ENCODE results near the gene ATIC.

The ATIC gene

GRCh38 chr2:215311625-215312396 is at the start of gene ATIC:
ATIC (plus strand) TSS chr2:215312059; CDS start chr2:215312143, 84 bp downstream.
- H3K27me3 Mint-ChIP-seq, result no peaks in the 10 kb centered on the region
- DNase-seq (peak; percentile 89 to 93), ATAC-seq (peak; percentile 99)
- H3K27ac Mint-ChIP-seq, result peak within 1 kb of the TSS; percentile 94 to 97
- H3K4me1 Mint-ChIP-seq, result peaks cover 39% of the 10 kb centered on the region
- H3K9me3 Mint-ChIP-seq, result no peaks in the 10 kb centered on the region
- H3K4me3 Mint-ChIP-seq, result peak within 1 kb of the TSS; percentile 86 to 95

- Mint-ChIP-seq H3K4me3 (no peak overlapping the region), H3K27me3 (no peaks in the 10 kb centered on the region), H3K27ac (no peak overlapping the region), H3K4me1 (no peaks in the 10 kb centered on the region), H3K9me3 (no peaks in the 10 kb centered on the region)
- ATAC-seq, result no peak
- no peak for DNase-seq
Observed at GRCh38 chr2:215262303-215262702, 49.6 kb upstream of the ATIC start.

DNA sequence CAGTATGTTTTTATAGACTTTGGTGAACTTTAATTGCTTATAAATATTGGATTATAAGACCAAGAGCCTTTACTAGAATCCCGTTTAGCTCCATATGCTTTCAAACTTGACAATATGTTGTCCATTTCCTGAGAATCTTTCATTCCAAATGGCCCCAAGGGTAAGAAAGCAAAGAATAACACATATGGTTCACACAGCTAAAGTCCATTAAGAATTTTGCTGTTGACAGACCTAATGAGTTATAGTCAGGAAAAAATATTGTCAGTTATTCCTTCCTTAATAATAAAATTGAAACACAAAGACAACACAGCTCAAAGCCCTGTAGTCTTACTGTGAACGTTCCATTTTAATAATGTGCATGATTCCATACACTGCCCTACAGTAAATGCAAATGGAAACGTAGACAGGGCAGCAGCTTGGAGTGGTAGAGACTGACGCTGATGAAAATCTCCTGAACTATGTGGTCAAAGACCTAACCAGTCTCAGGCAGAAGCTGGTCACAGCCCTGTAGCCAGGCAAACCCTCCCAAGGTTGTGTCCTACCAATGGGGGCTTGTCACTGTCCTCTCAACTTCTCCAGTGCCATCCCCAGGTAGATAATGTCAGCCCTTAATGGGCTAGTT is 49.0 kb upstream of the ATIC start:
- DNase-seq, result no peak
- Mint-ChIP-seq H3K27ac (no peak overlapping the region), H3K4me3 (no peak overlapping the region)

DNA sequence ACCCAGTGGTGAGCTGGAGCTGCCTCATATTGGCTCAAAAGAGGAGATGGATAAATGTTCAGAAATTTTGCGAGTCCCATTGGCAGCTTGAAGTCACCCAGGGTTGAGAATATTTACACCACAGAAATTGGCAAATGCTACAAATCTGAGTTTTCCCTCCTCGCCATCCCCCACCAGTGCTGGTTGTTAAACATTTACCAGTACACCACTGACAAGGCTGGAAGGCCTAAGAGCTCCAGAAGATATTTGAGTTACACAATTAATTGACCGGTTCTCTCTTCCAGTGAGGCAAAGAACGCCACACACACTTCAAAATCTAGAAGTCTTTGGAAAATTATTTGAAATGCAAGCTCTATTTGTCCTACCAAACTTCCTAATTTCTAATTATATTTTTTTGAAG is 47.5 kb upstream of the ATIC start:
- no peak overlapping the region for H3K27ac Mint-ChIP-seq
- H3K4me1 Mint-ChIP-seq, result no peaks in the 10 kb centered on the region
- H3K9me3 Mint-ChIP-seq, result no peaks in the 10 kb centered on the region
- DNase-seq (no peak), ATAC-seq (no peak)
- no peak overlapping the region for H3K4me3 Mint-ChIP-seq
- H3K27me3 Mint-ChIP-seq, result no peaks in the 10 kb centered on the region

More for the DNA sequence above, 49.0 kb upstream of the ATIC start:
- H3K9me3 Mint-ChIP-seq, result no peaks in the 10 kb centered on the region
- no peaks in the 10 kb centered on the region for H3K27me3 Mint-ChIP-seq
- no peak for ATAC-seq
- H3K4me1 Mint-ChIP-seq, result no peaks in the 10 kb centered on the region

DNA sequence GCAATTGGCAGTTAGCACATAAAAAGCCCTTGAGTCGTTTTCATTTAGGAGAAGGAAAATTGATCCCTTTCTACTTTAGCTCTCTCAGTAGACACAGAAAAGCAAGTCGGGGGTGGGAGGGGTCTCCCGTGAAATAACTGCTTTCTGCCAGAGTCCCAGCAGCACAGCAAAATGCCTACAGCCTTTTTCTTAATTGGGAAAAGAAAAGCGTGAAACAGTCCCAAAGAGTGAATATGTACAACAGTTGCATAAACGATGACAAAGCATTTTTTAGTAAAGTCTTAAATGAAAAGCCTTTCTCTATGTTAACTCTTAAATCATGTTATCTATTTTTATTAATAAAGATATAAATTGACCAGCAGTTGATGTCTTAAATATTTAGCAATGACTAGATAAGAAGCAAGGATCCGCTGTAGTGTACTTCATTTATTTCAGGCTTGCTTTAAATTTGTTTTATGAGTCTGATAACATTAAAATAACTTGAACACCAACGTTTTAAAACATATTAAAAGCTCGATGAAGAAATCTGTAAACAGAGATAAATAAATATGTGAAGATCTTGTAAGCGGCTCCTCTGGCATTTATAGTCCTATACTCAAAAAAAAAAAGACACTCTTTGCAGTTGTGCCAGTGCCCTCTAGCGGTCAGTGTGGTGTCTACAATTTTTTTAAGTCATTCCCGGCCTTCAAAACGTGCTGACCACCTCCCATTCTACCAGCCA is 42.3 kb upstream of the ATIC start:
- Mint-ChIP-seq H3K4me1 (peaks cover 14% of the 10 kb centered on the region), H3K27ac (no peak overlapping the region), H3K27me3 (no peaks in the 10 kb centered on the region), H3K9me3 (no peaks in the 10 kb centered on the region), H3K4me3 (no peak overlapping the region)
- DNase-seq, result peak; percentile 17 to 38
- ATAC-seq, result no peak

DNA sequence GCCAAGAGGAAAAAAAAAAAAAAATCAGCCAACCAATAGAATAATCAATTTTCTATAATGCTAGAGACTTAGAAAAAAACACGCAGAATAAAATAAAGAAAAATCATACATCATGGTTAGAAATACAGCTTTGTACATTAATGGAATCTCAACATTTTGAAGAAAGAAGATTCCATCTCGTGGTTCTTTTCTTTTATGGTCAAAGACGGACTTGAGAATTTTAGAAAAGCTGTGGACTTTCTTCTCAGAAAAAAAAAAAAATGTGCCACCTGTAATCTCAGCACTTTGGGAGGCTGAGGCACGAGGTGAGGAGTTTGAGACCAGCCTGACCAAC is 41.8 kb upstream of the ATIC start:
- peaks cover 14% of the 10 kb centered on the region for H3K4me1 Mint-ChIP-seq
- H3K9me3 Mint-ChIP-seq, result no peaks in the 10 kb centered on the region
- no peak overlapping the region for H3K4me3 Mint-ChIP-seq
- DNase-seq, result no peak
- H3K27ac Mint-ChIP-seq, result no peak overlapping the region
- no peak for ATAC-seq
- no peaks in the 10 kb centered on the region for H3K27me3 Mint-ChIP-seq

DNA sequence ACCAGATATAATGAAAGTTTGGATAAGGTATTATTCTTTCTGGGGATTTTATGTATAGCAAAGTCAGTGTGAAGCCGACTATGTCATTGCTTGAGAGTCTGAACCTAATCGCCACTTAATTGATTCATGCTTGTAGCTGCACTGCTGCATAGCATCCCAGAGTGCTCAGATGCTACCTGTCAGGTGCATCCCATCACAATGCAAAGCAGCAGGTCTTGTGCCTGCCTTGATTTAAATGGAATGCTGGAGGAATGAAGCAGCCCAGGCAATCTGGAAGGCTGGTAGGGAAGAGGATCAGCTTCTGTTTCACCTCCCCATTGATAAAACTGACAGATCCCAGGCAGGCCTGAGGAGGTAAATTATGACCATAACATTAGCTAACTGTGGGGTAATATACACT is 40.4 kb upstream of the ATIC start:
- Mint-ChIP-seq H3K9me3 (no peaks in the 10 kb centered on the region), H3K4me1 (peaks cover 14% of the 10 kb centered on the region), H3K4me3 (no peak overlapping the region), H3K27me3 (no peaks in the 10 kb centered on the region), H3K27ac (no peak overlapping the region)
- DNase-seq, result no peak
- no peak for ATAC-seq

DNA sequence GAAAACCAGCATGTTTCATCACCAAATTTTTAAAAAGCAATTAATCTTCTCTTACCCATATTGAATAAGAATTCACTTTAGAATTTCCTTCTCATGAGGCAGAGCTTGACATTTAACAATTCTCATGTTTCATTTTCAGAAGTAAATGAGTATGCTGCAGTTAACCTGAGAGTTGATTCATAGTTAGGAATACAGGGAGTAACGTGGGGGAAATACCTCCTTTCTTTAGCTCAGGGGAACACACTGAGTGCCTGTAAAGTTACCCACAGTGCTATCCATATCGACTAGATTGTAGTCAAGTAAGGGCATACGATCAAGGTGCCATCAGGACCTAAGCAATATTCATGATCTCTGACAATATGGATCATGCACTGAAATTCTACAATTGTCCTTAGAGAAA is 38.9 kb upstream of the ATIC start:
- peak overlapping the region in 1 of 2 donors; percentile 12 for H3K27ac Mint-ChIP-seq
- DNase-seq (no peak), ATAC-seq (peak; percentile 43)
- no peaks in the 10 kb centered on the region for H3K27me3 Mint-ChIP-seq
- peaks cover 14% of the 10 kb centered on the region for H3K4me1 Mint-ChIP-seq
- no peak overlapping the region for H3K4me3 Mint-ChIP-seq
- no peaks in the 10 kb centered on the region for H3K9me3 Mint-ChIP-seq

DNA sequence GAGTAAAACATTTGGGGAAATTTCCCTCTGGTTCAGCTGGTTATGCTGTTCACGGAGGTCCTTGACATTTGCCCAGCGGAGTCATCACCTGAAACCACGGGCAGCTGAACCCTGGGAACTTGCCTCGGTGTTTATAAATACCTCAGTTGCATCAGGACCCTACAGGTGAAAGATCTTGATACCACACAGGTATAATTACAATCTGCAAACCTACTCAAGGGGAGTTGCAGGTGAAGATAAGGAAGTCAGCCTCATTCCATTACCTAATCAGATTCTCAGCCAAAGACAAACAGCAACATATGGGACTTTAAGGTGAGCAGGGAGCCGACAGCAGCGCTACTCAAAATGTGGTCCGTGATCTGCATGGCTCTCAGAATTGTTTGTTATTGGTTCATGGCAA is 37.0 kb upstream of the ATIC start:
- no peak overlapping the region for H3K4me3 Mint-ChIP-seq

DNA sequence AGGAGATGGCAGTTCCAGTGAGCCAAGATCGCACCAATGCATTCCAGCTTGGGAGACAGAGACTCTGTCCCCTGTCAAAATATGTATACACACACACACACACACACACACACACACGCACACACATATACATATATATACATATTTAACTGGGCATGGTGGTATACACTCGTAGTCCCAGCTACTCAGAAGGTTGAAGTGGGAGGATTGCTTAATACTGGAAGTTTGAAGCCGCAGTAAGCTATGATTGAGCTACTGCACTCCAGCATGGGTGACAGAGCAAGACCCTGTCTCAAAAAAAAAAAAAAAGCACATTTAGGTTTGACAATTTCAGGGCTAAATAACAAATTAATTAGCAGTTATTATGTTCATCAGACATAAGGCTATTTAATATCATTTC is 36.0 kb upstream of the ATIC start:
- ATAC-seq, result no peak
- Mint-ChIP-seq H3K27ac (no peak overlapping the region), H3K4me1 (peaks cover 14% of the 10 kb centered on the region), H3K4me3 (no peak overlapping the region), H3K9me3 (no peaks in the 10 kb centered on the region), H3K27me3 (no peaks in the 10 kb centered on the region)
- DNase-seq, result no peak

More for the DNA sequence above, 37.0 kb upstream of the ATIC start:
- Mint-ChIP-seq H3K9me3 (no peaks in the 10 kb centered on the region), H3K4me1 (peaks cover 14% of the 10 kb centered on the region), H3K27ac (no peak overlapping the region), H3K27me3 (no peaks in the 10 kb centered on the region)
- DNase-seq (no peak), ATAC-seq (no peak)

GRCh38 chr2:215277944-215278343 is 33.9 kb upstream of the ATIC start:
- ATAC-seq, result no peak
- H3K9me3 Mint-ChIP-seq, result no peaks in the 10 kb centered on the region
- no peaks in the 10 kb centered on the region for H3K27me3 Mint-ChIP-seq
- no peak for DNase-seq
- H3K27ac Mint-ChIP-seq, result no peak overlapping the region
- H3K4me1 Mint-ChIP-seq, result peaks cover 2% of the 10 kb centered on the region
- H3K4me3 Mint-ChIP-seq, result no peak overlapping the region

- DNase-seq (no peak), ATAC-seq (no peak)
- Mint-ChIP-seq H3K4me3 (no peak overlapping the region), H3K9me3 (no peaks in the 10 kb centered on the region), H3K4me1 (no peaks in the 10 kb centered on the region), H3K27me3 (no peaks in the 10 kb centered on the region), H3K27ac (no peak overlapping the region)
Observed at GRCh38 chr2:215280326-215280725, 31.5 kb upstream of the ATIC start.

DNA sequence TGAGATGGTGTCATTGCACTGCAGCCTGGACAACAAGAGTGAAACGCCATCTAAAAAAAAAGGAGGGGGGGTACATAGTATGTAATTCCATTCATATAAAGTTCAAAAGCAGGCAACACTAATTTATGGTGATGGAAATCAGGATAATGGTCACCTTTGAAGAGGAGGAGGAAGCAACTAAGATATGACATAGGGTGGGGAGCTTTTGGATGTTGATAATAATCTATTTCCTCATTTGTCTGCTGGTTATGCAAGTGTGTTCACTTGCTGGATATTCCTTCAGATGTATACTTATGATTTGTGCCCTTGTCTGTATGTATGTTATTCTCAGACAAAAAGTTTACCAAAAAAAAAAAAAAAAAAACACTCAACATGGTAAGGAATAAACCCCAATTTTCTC is 28.6 kb upstream of the ATIC start:
- H3K27ac Mint-ChIP-seq, result no peak overlapping the region
- no peak overlapping the region for H3K4me3 Mint-ChIP-seq
- no peaks in the 10 kb centered on the region for H3K27me3 Mint-ChIP-seq
- no peak for DNase-seq
- no peaks in the 10 kb centered on the region for H3K4me1 Mint-ChIP-seq
- H3K9me3 Mint-ChIP-seq, result no peaks in the 10 kb centered on the region
- ATAC-seq, result no peak

DNA sequence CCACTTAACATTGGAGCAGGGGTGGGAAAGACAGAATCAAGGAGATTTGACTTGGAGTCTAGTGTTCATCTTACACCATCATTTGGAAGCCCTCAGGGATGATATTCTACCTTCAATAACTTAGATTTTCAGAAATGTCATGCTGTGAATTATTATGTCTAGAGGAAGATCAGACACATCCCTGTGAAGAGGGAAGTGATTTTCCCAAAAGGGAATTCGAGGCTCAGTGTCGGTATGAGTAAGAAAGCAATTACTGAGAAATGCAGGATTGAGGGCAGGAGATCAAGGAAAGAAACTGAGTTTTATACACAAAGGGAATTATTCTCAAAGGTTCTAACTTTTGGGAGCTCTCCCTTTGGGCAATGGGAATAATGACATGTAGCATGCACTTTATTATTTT is 25.6 kb upstream of the ATIC start:
- DNase-seq (no peak), ATAC-seq (no peak)
- H3K9me3 Mint-ChIP-seq, result no peaks in the 10 kb centered on the region
- no peak overlapping the region for H3K27ac Mint-ChIP-seq
- H3K4me3 Mint-ChIP-seq, result no peak overlapping the region
- H3K4me1 Mint-ChIP-seq, result no peaks in the 10 kb centered on the region
- H3K27me3 Mint-ChIP-seq, result no peaks in the 10 kb centered on the region

DNA sequence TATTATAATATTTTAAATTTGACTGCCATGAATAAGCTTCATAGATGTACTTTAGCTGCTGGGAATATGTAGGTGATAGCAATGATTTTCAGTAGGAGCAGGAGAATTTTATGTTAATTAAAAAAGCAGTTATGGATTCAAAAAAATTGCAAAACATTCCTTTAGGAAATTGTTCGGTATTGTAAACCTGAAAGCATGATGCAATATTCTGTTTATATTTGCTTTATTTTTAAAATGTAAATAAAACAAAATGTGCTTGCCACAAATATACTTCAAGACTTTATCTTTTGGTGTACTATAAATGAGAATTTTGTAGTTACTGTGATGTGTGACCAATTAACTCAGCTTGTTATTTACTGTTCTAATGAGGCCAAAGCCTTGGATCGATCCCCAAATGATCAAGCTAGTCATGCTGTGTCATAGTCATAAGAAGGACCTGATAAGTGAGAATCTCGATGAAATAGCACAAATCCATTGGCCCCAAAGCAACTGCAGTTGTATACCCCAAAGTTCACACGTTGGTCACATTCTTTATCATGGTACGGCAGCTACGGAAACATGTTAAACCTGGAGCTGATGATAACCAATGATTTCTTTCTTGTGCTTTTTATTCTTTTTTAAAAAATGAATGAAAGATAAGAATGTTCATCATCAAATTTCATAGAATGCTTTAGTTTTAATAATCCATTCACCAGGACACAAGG is 23.6 kb upstream of the ATIC start:
- Mint-ChIP-seq H3K9me3 (no peaks in the 10 kb centered on the region), H3K4me1 (no peaks in the 10 kb centered on the region), H3K27me3 (no peaks in the 10 kb centered on the region), H3K27ac (peak overlapping the region; percentile 40 to 42), H3K4me3 (no peak overlapping the region)
- no peak for ATAC-seq
- no peak for DNase-seq

Measured in stimulated activated naive CD8-positive, alpha-beta T cell treated with anti-CD3 and anti-CD28 coated beads, Interleukin-15, amount 100 ng/mL, for 72 hours (primary cell).